Kidney (tissue), 14 donors: Measurements from ENCODE around the gene LCN10. TPM values are rescaled to one million over a fixed set of nuclear protein-coding genes. Genes with fewer than 3 reads are reported as not detected.
A peak's percentile ranks its signal among the peaks of the same experiment; 100 is the strongest.
"Not testable (repeated sequence)": the region's sequence is repeated elsewhere in the genome, so short reads cannot be mapped to it uniquely, and the experiment has no call there.

ENCODE experiments used
- DNase-seq, 5 donors: peaks; one replicate each; pipeline ENCODE4 v3.0.0-alpha.2; 2013 to 2020
- FAIRE-seq: peaks from 2 replicates; lab custom pipeline; 2012; peaks lifted over from hg19 to GRCh38; lab: Jason Lieb, UNC
- H3K27ac ChIP-seq, 2 donors: one replicate each; pipeline ENCODE4 v1.7.0; 2013; ENCODE audit warnings: low read depth in 2 of 2, low read length in 2 of 2, inconsistent platforms in 1 of 2
- H3K27me3 ChIP-seq: one replicate; pipeline ENCODE4 v1.7.1; 2013; ENCODE audit warnings: low read length, inconsistent platforms; ENCODE audit not compliant: control insufficient read depth, insufficient read depth
- H3K36me3 ChIP-seq, 3 donors: one replicate each; pipeline versions ENCODE4 v1.7.0 to v1.7.1; 2013; ENCODE audit warnings: low read length in 3 of 3, control low read depth in 1 of 3, inconsistent platforms in 1 of 3; ENCODE audit not compliant: insufficient read depth in 3 of 3, control insufficient read depth in 2 of 3
- H3K4me1 ChIP-seq, 3 donors: one replicate each; pipeline versions ENCODE4 v1.7.0 to v1.7.1; 2013; ENCODE audit warnings: low read length in 3 of 3, inconsistent platforms in 1 of 3, low read depth in 1 of 3; ENCODE audit not compliant: control insufficient read depth in 2 of 3, insufficient read depth in 2 of 3
- H3K4me3 ChIP-seq, 3 donors: one replicate each; pipeline versions ENCODE4 v1.7.0 to v1.8.1; 2013; ENCODE audit warnings: low read length in 3 of 3, control low read depth in 1 of 3, inconsistent platforms in 1 of 3
- H3K9ac ChIP-seq, 3 donors: one replicate each; pipeline versions ENCODE4 v1.7.0 to v1.7.1; 2013; ENCODE audit warnings: low read length in 3 of 3, control low read depth in 1 of 3, inconsistent platforms in 1 of 3
- H3K9me3 ChIP-seq, 3 donors: one replicate each; pipeline versions ENCODE4 v1.7.0 to v1.7.1; 2013; ENCODE audit warnings: low read length in 3 of 3, control low read depth in 1 of 3, inconsistent platforms in 1 of 3; ENCODE audit not compliant: control insufficient read depth in 2 of 3, insufficient read depth in 1 of 3
- intact Hi-C: fragments of 100-400 bp; cut with DNase I; formaldehyde crosslinking; loops from one replicate; pipeline ENCODE4 v1.11.1; 2022
- polyA plus RNA-seq: library from polyadenylated mRNA; stranded (reverse); fragments of 350-450 nt; fragmentation: Illumina TruSeq; extraction: RNeasy Lipid Tissue Mini Kit (QIAGEN cat#74804); gene quantifications from one replicate; pipeline ENCODE4 v1.2.3, GENCODE V29; 2014; ENCODE audit warnings: low read depth, low replicate concordance; ENCODE audit not compliant: insufficient read depth
- total RNA-seq: library from RNA; stranded (reverse); fragmentation: NEBNext Ultra II Directional; extraction: Animal tissue kit (Norgen Biotek cat#: 25700); gene quantifications from one replicate; pipeline ENCODE4 v1.2.1, GENCODE V29; 2021
- TF ChIP-seq, protein P1 (sequence below): IDR thresholded peaks from 3 replicates; pipeline ENCODE4 v1.5.1; 2012; ENCODE audit warnings: mild to moderate bottlenecking, moderate library complexity, borderline replicate concordance; ENCODE audit not compliant: insufficient read depth; ENCODE audit errors: extremely low read depth
- donor health status: control.
- donor health status: control.
- donor health status: control.
- donor health status: control.
- donor health status: control.
- donor health status: DM: yes; HTN: yes; CAD: no.
- donor health status: Normal renal cell carcinoma (clear cell type).

Gene LCN10
- total and polyA plus RNA-seq, 2 donors from 2014 or later = 3.9 to 8.4 TPM

DNA sequence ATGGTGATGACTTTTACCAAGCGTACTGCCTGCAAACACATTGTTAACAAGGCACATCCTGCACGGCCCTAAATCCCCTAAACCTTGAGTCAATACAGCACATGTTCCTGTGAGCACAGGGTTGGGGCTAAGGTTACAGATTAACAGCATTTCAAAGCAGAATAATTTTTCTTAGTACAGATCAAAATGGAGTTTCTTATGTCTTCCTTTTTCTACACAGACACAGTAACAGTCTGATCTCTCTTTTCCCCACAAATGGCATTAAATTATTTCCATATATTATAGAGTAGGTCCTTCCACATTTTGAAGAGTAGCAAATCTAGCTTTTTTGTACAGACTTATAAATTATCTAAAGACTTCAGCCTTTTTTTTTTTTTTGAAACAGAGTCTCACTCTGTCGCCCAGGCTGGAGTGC is 46.8 kb upstream of the LCN10 start:
- H3K4me1 ChIP-seq = peaks cover 3 to 18% (median 6%) of the 10 kb centered on the region in 3 donors
- TF ChIP-seq, protein P1, sequence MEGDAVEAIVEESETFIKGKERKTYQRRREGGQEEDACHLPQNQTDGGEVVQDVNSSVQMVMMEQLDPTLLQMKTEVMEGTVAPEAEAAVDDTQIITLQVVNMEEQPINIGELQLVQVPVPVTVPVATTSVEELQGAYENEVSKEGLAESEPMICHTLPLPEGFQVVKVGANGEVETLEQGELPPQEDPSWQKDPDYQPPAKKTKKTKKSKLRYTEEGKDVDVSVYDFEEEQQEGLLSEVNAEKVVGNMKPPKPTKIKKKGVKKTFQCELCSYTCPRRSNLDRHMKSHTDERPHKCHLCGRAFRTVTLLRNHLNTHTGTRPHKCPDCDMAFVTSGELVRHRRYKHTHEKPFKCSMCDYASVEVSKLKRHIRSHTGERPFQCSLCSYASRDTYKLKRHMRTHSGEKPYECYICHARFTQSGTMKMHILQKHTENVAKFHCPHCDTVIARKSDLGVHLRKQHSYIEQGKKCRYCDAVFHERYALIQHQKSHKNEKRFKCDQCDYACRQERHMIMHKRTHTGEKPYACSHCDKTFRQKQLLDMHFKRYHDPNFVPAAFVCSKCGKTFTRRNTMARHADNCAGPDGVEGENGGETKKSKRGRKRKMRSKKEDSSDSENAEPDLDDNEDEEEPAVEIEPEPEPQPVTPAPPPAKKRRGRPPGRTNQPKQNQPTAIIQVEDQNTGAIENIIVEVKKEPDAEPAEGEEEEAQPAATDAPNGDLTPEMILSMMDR = no peak
- H3K36me3 ChIP-seq = peaks cover 0 to 3% (median 3%) of the 10 kb centered on the region in 3 donors
- FAIRE-seq (no peak), DNase-seq (no peak)
- H3K27ac ChIP-seq = no peak overlapping the region
- intact Hi-C loops = loop anchor here (10.0 kb wide), 1 partner anchor 245 kb away; the partner anchor contains the start of gene FUT7
- no peaks in the 10 kb centered on the region for H3K27me3 ChIP-seq
- no peak overlapping the region for H3K4me3 ChIP-seq
- no peaks in the 10 kb centered on the region for H3K9me3 ChIP-seq
- H3K9ac ChIP-seq = no peak overlapping the region

DNA sequence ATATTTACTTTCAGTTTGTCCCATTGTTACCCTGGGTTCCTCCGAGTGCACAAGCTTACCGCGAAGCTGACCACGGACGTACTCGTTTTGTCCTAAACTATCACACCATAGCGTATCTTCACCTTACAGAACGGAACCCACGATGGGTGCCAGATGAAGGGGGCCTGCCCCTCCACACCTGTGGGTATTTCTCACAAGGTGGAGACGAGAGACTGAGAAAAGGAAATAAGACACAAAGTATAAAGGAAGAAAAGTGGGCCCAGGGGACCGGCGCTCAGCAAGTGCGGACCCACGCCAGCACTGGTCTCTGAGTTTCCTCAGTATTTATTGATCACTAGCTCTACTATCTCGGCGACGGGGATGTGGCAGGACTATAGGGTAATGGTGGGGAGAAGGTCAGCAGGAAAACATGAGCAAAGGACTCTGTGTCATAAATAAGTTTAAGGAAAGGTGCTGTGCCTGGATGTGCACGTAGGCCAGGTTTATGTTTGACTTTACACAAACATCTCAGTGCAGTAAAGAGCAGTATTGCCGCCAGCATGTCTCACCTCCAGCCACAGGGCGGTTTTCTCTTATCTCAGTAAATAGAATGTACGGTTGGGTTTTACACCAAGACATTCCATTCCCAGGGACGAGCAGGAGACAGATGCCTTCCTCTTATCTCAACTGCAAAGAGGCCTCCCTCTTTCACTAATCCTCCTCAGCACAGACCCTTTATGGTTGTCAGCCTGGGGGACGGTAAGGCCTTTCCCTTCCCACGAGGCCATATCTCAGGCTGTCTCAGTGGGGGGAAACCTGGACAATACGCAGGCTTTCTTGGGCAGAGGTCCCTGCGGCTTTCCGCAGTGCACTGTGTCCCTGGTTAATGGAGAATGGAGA is 46.1 kb upstream of the LCN10 start:
- not testable (repeated sequence) for H3K27me3 ChIP-seq, H3K9ac ChIP-seq

DNA sequence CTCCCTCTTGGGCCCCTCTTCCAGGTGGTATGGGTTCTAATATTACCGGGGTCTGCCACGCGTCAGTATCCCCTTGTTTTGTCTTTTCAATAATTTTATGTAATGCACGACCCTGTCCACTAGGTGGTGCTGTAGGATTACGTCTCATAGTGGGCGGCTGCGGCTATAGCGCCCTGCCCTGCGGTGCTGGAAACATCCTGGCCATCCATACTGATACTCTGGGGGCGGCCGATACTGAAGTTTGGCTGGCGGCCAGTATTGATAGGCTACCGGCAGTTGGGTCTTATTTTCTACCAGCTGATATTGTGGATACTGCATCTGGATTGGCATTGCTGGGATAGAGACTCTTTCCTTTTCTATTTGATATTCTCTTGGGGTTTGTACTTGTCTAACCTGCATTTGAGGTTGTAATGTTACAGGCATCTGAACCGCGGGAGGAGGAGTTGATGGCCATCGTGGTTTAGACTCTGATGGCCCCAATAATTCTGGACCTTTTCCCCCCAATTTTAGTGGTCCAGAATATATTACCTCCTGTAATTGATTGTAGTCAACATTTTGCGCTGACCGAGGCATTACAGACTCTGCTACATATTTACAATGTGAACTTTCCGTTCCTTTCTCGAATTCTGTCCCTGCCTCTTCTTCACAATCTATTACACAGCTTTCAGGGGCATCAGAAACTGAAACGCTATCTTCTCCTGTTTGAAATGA is 45.1 kb upstream of the LCN10 start:
- no peak for FAIRE-seq
- peak; percentile 69 to 87 (median 80) for DNase-seq
- TF ChIP-seq, protein P1 = peak; percentile 92
- intact Hi-C loops = loop anchor here (10.0 kb wide), 1 partner anchor 247 kb away; the partner anchor contains the start of gene FUT7
- peaks cover 3 to 15% (median 6%) of the 10 kb centered on the region in 3 donors for H3K4me1 ChIP-seq
- H3K9ac ChIP-seq = no peak overlapping the region
- no peaks in the 10 kb centered on the region for H3K9me3 ChIP-seq
- no peak overlapping the region for H3K27ac ChIP-seq
- H3K36me3 ChIP-seq = peaks cover 0 to 2% (median 0%) of the 10 kb centered on the region in 3 donors
- no peaks in the 10 kb centered on the region for H3K27me3 ChIP-seq
- no peak overlapping the region for H3K4me3 ChIP-seq

More for the DNA sequence above, 46.1 kb upstream of the LCN10 start:
- H3K9me3 ChIP-seq, H3K36me3 ChIP-seq, H3K4me3 ChIP-seq, H3K27ac ChIP-seq, FAIRE-seq: not testable (repeated sequence)
- intact Hi-C loops = loop anchor here (10.0 kb wide), 1 partner anchor 246 kb away; the partner anchor contains the start of gene FUT7
- H3K4me1 ChIP-seq = peaks cover 3 to 18% (median 6%) of the 10 kb centered on the region in 3 donors
- peak in 1 of 5 donors; percentile 48 for DNase-seq

DNA sequence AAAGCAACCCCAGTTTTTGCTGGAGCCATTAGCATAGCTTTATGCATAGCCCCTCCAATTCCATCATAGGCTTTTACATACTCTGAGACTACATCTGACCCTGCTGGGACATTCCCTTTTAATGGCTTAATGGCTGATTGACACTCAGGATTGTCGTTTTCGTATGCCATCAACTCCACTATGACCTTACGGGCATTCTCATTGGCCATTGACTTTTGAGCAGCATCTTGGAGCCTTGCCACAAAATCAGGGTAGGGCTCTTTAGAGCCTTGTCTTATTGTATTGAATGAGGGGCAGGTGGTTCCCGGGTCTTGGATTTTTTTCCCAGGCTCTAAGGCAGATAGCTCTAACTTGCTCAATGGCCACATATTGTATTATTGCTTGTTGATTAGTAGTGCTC is 44.2 kb upstream of the LCN10 start:
- not testable (repeated sequence) for DNase-seq, H3K36me3 ChIP-seq, H3K27ac ChIP-seq, H3K4me3 ChIP-seq, H3K9me3 ChIP-seq, H3K4me1 ChIP-seq, H3K9ac ChIP-seq, H3K27me3 ChIP-seq, FAIRE-seq
- intact Hi-C loops = loop anchor here (10.0 kb wide), 1 partner anchor 248 kb away; the partner anchor contains the start of gene FUT7
